Measurements from ENCODE around the gene ATP8A2.

DNA sequence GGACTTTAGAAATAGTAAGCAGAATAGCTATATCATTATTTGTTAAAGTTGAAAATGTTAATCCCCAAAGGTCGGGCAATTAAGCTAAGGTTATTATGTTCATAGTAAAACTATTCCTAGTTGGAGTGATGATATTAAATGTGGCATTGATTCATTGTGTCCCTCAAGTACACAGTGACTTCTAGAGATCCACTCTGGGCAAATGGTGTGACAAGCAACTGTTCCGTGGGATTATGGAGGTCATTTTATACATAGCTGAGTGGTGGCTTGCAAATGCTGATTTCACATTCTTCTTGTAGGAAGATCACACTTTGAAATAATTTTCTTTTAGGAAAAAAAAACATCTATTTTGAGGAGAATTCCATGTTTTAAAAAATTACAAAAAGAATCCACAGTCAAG, 317.8 kb downstream of the ATP8A2 start:
- TF ChIP-seq POLR2A (IDR thresholded peaks at IDR 0.05), result no peak
- TF ChIP-seq, protein P1, sequence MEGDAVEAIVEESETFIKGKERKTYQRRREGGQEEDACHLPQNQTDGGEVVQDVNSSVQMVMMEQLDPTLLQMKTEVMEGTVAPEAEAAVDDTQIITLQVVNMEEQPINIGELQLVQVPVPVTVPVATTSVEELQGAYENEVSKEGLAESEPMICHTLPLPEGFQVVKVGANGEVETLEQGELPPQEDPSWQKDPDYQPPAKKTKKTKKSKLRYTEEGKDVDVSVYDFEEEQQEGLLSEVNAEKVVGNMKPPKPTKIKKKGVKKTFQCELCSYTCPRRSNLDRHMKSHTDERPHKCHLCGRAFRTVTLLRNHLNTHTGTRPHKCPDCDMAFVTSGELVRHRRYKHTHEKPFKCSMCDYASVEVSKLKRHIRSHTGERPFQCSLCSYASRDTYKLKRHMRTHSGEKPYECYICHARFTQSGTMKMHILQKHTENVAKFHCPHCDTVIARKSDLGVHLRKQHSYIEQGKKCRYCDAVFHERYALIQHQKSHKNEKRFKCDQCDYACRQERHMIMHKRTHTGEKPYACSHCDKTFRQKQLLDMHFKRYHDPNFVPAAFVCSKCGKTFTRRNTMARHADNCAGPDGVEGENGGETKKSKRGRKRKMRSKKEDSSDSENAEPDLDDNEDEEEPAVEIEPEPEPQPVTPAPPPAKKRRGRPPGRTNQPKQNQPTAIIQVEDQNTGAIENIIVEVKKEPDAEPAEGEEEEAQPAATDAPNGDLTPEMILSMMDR (IDR thresholded peaks at IDR 0.05), result no peak
